Karpas-422 (cell line): Measurements from ENCODE around the gene MDC1. TPM values are rescaled to one million over a fixed set of nuclear protein-coding genes. Genes with fewer than 3 reads are reported as not detected.
"Not testable (repeated sequence)": the region's sequence is repeated elsewhere in the genome, so short reads cannot be mapped to it uniquely, and the experiment has no call there.

ENCODE experiments used
- DNase-seq: peaks from one replicate; pipeline ENCODE4 v3.0.0-alpha.2; 2015
- H2AFZ ChIP-seq: fragments of 200-600 bp; sonication (generic); 2 replicates; pipeline ENCODE4 v1.6.1; 2014; ENCODE audit warnings: antibody characterized with exemption, low read length, mixed read lengths
- H3K27ac ChIP-seq: fragments of 200-600 bp; sonication (generic); 2 replicates; pipeline ENCODE4 v1.5.1; 2014; ENCODE audit warnings: mild to moderate bottlenecking, low read length, moderate library complexity
- H3K27me3 ChIP-seq: fragments of 200-600 bp; sonication (generic); 2 replicates; pipeline ENCODE4 v1.6.1; 2014; ENCODE audit warnings: low read length, mixed read lengths
- H3K36me3 ChIP-seq: fragments of 200-600 bp; sonication (generic); 2 replicates; pipeline ENCODE4 v1.6.1; 2014; ENCODE audit warnings: low read length, mixed read lengths; ENCODE audit not compliant: insufficient read depth
- H3K4me1 ChIP-seq: fragments of 200-600 bp; sonication (generic); 2 replicates; pipeline ENCODE4 v1.6.1; 2014; ENCODE audit warnings: mild to moderate bottlenecking, low read length, mixed read lengths
- H3K4me2 ChIP-seq: fragments of 200-600 bp; sonication (generic); 2 replicates; pipeline ENCODE4 v1.6.1; 2014; ENCODE audit warnings: low read length, low read depth, mild to moderate bottlenecking; ENCODE audit not compliant: poor library complexity, severe bottlenecking
- H3K4me3 ChIP-seq: fragments of 200-600 bp; sonication (generic); 2 replicates; pipeline ENCODE4 v1.5.1; 2014; ENCODE audit warnings: mild to moderate bottlenecking, antibody characterized with exemption, low read length, mixed read lengths
- H3K79me2 ChIP-seq: fragments of 200-600 bp; sonication (generic); 2 replicates; pipeline ENCODE4 v1.6.1; 2014; ENCODE audit warnings: mild to moderate bottlenecking, low read length, mixed read lengths
- H3K9ac ChIP-seq: fragments of 200-600 bp; sonication (generic); 2 replicates; pipeline ENCODE4 v1.6.0; 2014; ENCODE audit warnings: low read length
- H3K9me2 ChIP-seq: fragments of 200-600 bp; sonication (generic), shearing (Covaris generic); replicated peaks from 2 replicates; pipeline ENCODE4 v1.6.0; 2014; ENCODE audit warnings: mild to moderate bottlenecking, low read length, moderate library complexity; ENCODE audit not compliant: insufficient read depth
- H3K9me3 ChIP-seq: fragments of 300-700, 200-600 bp; sonication (generic); 2 replicates; pipeline ENCODE4 v1.6.1; 2014; ENCODE audit warnings: low read length, mixed read lengths
- H4K20me1 ChIP-seq: fragments of 200-600 bp; sonication (generic); 2 replicates; pipeline ENCODE4 v1.6.1; 2014; ENCODE audit warnings: mild to moderate bottlenecking, antibody characterized with exemption, low read length, low read depth; ENCODE audit not compliant: insufficient read depth
- total RNA-seq: library from RNA; depleted of rRNA; stranded (reverse); fragments of >200 nt; shearing (Covaris generic); gene quantifications from 2 replicates; pipeline ENCODE4 v1.2.3, GENCODE V29; 2014; ENCODE audit warnings: low replicate concordance

MDC1 gene
- total RNA-seq, 1 experiment from 2014 or later: 11.0 TPM

DNA sequence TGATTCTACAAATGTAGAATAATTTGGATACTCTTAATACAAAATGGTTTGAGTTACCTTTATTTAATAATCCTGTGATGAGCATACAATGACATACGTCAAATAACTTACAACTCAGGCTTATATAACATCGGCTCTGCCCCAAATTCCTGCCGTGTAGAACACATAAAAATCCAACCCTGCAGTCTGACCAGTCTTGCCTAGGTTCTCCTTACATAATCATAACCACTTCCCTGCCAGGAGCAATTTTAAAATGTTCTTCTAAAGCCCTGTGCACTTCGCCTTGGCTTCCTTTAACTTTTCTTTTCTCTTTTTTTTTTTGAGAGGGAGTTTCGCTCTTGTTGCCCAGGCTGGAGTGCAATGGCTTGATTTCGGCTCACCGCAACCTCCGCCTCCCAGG is 43.5 kb upstream of the MDC1 start:
- Histone ChIP-seq H3K9me3 (no peaks in the 10 kb centered on the region), H3K4me2 (no peak overlapping the region)

DNA sequence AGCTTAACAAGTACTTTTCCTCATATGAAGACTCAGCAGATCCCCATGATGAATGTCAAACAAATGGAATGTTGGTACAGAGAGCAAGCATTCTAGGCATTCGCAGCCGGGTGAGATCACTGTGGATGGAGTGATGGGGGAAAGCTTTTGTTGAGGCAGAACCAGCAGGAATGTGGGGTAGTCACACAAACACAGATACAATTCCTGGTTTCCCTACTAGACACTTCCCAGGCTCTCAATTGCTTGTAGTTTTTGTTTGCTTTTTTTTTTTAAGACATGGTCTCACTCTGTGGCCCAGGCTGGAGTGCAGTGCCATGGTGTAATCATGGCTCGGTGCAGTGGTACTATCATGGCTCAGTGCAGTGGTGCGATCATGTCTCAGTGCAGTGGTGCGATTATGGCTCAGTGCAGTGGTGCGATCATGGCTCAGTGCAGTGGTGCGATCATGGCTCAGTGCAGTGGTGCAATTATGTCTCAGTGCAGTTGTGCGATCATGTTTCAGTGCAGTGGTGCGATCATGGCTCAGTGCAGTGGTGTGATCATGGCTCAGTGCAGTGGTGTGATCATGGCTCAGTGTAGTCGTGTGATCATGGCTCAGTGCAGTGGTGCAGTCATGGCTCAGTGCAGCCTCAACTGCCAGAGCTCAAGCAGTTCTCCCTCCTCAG is 42.6 kb upstream of the MDC1 start:
- no peak overlapping the region for H3K4me2 ChIP-seq
- H2AFZ ChIP-seq: no peak overlapping the region
- DNase-seq: peak; percentile 27
- no peaks in the 10 kb centered on the region for H3K9me3 ChIP-seq
- H3K36me3 ChIP-seq: no peaks in the 10 kb centered on the region
- H3K9me2 ChIP-seq: no peaks in the 10 kb centered on the region
- H3K27ac ChIP-seq: no peak overlapping the region
- H3K27me3 ChIP-seq: no peaks in the 10 kb centered on the region
- no peaks in the 10 kb centered on the region for H3K4me1 ChIP-seq
- H3K4me3 ChIP-seq: no peak overlapping the region
- H3K9ac ChIP-seq: no peak overlapping the region
- H4K20me1 ChIP-seq: no peaks in the 10 kb centered on the region
- H3K79me2 ChIP-seq: no peaks in the 10 kb centered on the region

More for the DNA sequence above, 43.5 kb upstream of the MDC1 start:
- no peak overlapping the region for H2AFZ ChIP-seq
- H3K4me1 ChIP-seq: no peaks in the 10 kb centered on the region
- H3K36me3 ChIP-seq: no peaks in the 10 kb centered on the region
- H3K79me2 ChIP-seq: no peaks in the 10 kb centered on the region
- H4K20me1 ChIP-seq: no peaks in the 10 kb centered on the region
- H3K27ac ChIP-seq: no peak overlapping the region
- H3K9ac ChIP-seq: no peak overlapping the region
- no peak overlapping the region for H3K4me3 ChIP-seq
- H3K27me3 ChIP-seq: no peaks in the 10 kb centered on the region
- DNase-seq: peak; percentile 9
- no peaks in the 10 kb centered on the region for H3K9me2 ChIP-seq

DNA sequence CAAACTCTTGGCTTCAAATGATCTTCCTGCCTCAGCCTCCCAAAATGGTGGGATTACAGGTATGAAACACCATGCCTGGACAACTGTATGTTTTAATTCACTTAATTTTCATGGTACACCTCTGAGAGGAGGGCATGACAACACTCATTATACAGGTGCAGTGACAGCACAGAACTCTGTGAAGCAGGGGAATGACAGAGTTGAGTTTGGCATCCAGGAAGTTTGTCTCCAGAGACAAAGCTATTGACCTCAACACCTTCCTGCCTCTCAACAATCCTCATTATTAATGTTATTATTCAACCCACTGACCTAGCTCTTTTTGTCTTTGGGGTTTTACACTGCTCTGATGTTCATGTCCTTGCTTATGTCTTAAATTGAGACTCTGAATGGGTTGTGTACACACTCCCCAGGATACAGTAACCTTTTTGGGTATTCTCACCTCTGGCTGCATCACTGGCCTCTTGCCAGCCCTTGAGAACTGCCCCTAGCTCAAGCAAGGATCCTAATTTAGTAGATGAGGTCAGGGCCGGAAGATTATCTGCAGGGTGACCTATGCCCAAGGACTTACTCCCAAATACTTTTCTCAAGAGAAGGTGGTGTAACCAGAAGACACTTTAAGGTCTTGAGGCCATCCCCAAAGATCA is 40.3 kb upstream of the MDC1 start:
- H3K9me2 ChIP-seq: no peaks in the 10 kb centered on the region
- H3K9ac ChIP-seq: no peak overlapping the region
- H3K4me1 ChIP-seq: no peaks in the 10 kb centered on the region
- H3K27ac ChIP-seq: no peak overlapping the region
- peak; percentile 30 for DNase-seq
- H3K36me3 ChIP-seq: no peaks in the 10 kb centered on the region
- H3K79me2 ChIP-seq: no peaks in the 10 kb centered on the region
- no peaks in the 10 kb centered on the region for H3K27me3 ChIP-seq
- no peak overlapping the region for H3K4me3 ChIP-seq
- H3K9me3 ChIP-seq: no peaks in the 10 kb centered on the region
- H2AFZ ChIP-seq: no peak overlapping the region
- no peak overlapping the region for H3K4me2 ChIP-seq
- no peaks in the 10 kb centered on the region for H4K20me1 ChIP-seq

DNA sequence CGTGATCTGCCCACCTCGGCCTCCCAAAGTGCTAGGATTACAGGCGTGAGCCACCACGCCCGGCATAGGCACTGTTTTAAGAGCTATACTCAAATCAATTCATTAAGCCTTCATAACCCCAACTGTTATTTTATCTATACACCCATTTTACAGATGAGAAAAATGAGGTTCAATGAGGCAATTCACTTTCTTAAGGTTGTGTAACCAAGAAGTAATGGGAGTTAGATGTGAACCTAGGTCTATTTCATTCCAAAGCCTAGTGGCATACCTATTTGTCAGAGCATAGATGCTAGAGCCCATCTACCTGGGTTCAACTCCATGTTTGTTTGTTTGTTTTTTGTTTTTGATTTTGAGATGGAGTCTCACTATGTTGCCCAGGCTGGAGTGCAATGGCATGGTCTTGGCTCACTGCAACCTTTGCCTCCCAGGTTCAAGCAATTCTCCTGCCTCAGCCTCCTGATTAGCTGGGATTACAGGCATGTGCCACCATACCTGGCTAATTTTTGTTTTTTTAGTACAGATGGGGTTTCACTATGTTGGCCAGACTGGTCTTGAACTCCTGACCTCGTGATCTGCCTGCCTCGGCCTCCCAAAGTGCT is 39.4 kb upstream of the MDC1 start:
- not testable (repeated sequence) for H3K9me2 ChIP-seq, DNase-seq, H3K4me2 ChIP-seq, H3K9ac ChIP-seq, H3K4me3 ChIP-seq, H3K27me3 ChIP-seq, H3K4me1 ChIP-seq, H3K9me3 ChIP-seq, H3K79me2 ChIP-seq, H3K36me3 ChIP-seq, H2AFZ ChIP-seq, H4K20me1 ChIP-seq, H3K27ac ChIP-seq

DNA sequence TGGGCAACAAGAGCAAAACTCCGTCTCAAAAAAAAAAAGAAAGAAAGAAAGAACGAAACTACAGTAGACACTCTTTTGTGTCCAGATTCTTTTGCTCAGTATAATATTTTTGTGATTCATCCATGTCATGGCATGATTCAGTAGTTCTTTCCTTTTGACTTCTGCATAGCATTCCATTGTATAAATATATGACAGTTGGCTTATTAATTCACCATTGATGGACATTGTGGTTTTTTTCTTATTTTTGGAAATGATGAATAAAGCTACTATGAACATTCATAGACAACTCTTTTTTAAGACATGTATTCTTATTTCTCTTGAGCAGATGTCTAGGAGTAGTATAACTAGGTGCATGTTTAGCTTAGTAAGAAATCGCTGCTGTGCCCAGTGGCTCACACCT is 37.5 kb upstream of the MDC1 start:
- no peak for DNase-seq
- no peak overlapping the region for H2AFZ ChIP-seq
- H3K27ac ChIP-seq: no peak overlapping the region
- H3K36me3 ChIP-seq: no peaks in the 10 kb centered on the region
- H3K4me1 ChIP-seq: no peaks in the 10 kb centered on the region
- H3K9ac ChIP-seq: no peak overlapping the region
- H3K4me2 ChIP-seq: no peak overlapping the region
- H3K9me2 ChIP-seq: no peaks in the 10 kb centered on the region
- no peaks in the 10 kb centered on the region for H3K79me2 ChIP-seq
- no peaks in the 10 kb centered on the region for H4K20me1 ChIP-seq
- no peaks in the 10 kb centered on the region for H3K9me3 ChIP-seq
- H3K4me3 ChIP-seq: no peak overlapping the region
- no peaks in the 10 kb centered on the region for H3K27me3 ChIP-seq

DNA sequence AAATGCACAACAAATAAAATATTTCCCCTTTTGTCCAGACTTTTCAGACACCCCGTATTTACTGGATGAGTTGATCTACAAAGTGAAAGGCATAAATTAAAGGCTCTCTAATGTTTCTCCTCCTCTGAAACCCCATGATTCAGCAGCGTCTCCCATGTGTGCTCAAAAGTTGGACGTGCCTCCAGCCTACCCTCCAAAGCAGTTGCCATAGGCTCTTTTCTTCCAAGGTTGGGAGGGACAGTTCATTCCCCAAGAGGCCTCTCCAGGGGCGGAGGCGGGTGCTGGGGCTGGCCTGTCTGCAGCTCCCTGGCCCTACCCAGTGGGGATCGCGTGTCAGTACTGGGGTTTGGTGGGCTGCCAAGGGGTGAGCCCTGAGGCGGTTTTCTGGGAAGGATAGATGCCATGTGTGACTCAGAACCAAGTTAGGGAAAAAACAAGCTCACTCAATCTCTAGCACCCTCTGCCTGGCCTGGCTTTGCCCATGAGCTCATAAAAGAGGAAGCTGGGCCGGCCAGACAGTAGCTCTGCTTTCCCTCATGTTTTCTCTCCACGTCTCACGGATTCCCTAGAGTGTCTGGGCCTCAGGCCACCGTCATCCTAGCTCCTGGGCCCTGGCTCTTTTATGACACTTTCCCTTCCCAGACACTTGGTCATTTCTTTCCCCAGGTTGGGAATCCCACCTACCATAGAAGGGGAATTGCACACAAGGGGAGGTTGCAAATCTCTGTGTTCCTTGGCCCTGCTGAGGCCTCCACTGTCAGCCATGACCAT is 35.3 kb upstream of the MDC1 start:
- H3K4me3 ChIP-seq: no peak overlapping the region
- H3K36me3 ChIP-seq: no peaks in the 10 kb centered on the region
- no peak overlapping the region for H2AFZ ChIP-seq
- H3K27ac ChIP-seq: no peak overlapping the region
- no peaks in the 10 kb centered on the region for H3K79me2 ChIP-seq
- no peaks in the 10 kb centered on the region for H3K9me3 ChIP-seq
- H3K4me2 ChIP-seq: no peak overlapping the region
- no peaks in the 10 kb centered on the region for H3K9me2 ChIP-seq
- DNase-seq: peak; percentile 32
- H3K27me3 ChIP-seq: no peaks in the 10 kb centered on the region
- H4K20me1 ChIP-seq: no peaks in the 10 kb centered on the region
- no peak overlapping the region for H3K9ac ChIP-seq
- H3K4me1 ChIP-seq: no peaks in the 10 kb centered on the region

DNA sequence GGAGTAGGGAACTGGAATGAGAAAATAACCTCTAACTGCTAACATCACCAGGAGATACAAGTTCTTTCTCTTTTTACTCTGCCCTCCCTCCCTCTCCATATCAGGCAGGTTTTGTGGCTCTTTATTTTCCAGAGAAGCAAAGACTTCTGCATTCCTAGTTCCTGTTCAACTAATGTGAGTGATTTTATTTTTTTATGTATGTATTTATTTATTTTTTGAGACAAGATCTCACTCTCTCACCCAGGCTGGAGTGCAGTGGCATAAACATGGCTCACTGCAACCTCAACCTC is 33.2 kb upstream of the MDC1 start:
- Histone ChIP-seq H4K20me1 (no peaks in the 10 kb centered on the region), H3K9me2 (no peaks in the 10 kb centered on the region), H3K9ac (no peak overlapping the region), H3K36me3 (no peaks in the 10 kb centered on the region), H3K79me2 (no peaks in the 10 kb centered on the region), H3K4me2 (no peak overlapping the region), H3K27ac (no peak overlapping the region), H3K4me1 (no peaks in the 10 kb centered on the region), H3K9me3 (no peaks in the 10 kb centered on the region), H2AFZ (no peak overlapping the region), H3K27me3 (no peaks in the 10 kb centered on the region), H3K4me3 (no peak overlapping the region)
- no peak for DNase-seq
